ENCODE measurements around the gene CLSTN2.

CLSTN2 gene

DNA sequence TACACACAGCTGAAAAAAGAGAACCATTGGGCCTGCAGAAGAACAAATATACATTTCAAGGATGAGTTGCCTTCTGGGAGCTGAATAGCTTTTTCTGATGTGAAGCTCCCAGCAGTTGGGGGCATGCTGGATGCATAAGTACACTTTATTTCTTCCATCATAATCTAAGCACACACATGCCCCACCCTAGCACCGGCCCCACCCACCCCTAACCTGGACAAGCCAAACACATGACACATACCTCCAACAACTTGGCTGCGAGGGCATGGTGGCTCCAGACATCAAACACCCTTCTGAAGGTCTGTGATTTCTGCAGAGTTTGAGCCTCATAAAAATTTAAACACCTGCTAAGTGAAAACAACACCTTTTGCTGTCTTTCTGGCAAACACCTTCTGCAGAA is 435.7 kb downstream of the CLSTN2 start:
- DNase-seq (ENCODE audit: extremely low read depth, low read depth) = no peak
- TF ChIP-seq, protein P1, sequence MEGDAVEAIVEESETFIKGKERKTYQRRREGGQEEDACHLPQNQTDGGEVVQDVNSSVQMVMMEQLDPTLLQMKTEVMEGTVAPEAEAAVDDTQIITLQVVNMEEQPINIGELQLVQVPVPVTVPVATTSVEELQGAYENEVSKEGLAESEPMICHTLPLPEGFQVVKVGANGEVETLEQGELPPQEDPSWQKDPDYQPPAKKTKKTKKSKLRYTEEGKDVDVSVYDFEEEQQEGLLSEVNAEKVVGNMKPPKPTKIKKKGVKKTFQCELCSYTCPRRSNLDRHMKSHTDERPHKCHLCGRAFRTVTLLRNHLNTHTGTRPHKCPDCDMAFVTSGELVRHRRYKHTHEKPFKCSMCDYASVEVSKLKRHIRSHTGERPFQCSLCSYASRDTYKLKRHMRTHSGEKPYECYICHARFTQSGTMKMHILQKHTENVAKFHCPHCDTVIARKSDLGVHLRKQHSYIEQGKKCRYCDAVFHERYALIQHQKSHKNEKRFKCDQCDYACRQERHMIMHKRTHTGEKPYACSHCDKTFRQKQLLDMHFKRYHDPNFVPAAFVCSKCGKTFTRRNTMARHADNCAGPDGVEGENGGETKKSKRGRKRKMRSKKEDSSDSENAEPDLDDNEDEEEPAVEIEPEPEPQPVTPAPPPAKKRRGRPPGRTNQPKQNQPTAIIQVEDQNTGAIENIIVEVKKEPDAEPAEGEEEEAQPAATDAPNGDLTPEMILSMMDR (IDR thresholded peaks at IDR 0.05; ENCODE audit: low read depth, low read length) = no peak

DNA sequence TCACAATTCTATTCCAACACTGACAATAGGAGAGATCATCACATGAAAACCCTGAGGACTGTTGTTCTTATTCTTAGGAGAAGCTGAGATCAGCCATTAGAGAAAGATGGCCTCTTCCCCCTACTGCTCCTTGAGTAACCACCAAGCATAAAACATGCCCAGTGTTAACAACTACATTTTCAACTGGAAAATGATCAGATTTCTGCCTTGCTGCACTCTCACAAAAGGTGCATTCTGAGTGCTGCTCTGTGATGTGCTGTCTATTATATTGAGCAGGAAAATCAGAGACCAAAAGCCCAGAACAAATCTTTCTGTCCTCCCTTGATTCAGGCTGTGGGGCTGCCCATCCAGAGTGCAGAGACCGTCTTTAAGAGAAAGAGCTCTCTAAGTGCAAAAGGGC is 438.2 kb downstream of the CLSTN2 start:
- TF ChIP-seq, protein P1 (IDR thresholded peaks at IDR 0.05; ENCODE audit: low read depth, low read length) = no peak

DNA sequence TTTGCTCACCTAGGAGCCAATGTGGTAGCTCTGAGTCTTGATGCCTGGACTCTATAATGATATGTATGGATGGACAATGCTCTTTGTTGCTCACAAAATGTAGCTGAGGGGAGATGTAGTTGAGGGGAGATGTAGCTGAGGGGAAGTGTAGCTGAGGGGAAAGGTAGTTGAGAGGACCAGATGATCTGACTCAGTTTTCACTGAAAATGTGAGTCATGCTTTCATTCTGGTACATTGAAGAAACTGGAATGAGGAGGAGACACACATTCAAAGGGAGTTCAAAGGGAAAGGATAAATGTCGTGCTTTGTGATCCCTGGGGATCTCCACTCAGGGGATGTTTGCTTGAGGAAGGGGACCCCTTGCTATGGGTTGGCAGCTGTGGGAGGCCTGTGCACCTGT is 440.0 kb downstream of the CLSTN2 start:
- no peak for DNase-seq (ENCODE audit: extremely low read depth, low read depth)
- TF ChIP-seq, protein P1 (IDR thresholded peaks at IDR 0.05; ENCODE audit: low read depth, low read length) = no peak

More for the DNA sequence above, 438.2 kb downstream of the CLSTN2 start:
- DNase-seq (ENCODE audit: extremely low read depth, low read depth) = no peak

DNA sequence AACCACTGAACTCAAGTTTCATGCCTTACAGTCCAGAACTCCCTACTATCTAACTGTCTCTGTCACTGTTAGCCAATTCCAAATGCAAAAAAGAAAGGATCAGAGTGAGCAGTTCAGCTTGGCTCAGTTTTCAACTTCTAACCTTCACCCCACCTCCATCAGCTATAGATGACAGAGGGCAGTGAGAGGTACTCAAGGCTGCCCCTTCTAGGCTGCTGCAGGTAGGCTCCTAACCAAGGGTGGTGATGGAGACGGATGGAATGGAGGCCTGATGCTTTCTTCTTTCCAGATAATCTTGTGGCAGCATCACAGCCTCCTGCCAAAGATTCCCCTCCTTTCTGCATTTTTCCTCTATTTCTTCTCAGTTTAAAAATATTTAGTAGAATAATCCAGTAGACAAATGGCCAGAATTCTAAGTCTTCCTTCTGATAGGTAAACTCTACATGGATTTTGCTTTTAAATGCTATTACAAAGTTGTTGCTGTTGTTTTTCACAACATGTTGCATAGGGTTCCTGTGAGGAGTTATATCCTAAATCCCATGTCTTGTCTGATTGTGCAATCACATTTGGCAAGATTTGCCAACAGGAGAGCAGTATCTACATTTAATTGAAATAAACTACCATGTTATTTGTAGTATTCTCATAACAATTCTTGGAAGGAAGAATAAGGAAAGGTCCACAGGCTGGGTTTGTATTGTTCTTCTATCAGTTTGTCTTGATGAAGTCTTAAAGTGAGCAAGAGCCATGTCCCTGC is 441.3 kb downstream of the CLSTN2 start:
- no peak for DNase-seq (ENCODE audit: extremely low read depth, low read depth)

DNA sequence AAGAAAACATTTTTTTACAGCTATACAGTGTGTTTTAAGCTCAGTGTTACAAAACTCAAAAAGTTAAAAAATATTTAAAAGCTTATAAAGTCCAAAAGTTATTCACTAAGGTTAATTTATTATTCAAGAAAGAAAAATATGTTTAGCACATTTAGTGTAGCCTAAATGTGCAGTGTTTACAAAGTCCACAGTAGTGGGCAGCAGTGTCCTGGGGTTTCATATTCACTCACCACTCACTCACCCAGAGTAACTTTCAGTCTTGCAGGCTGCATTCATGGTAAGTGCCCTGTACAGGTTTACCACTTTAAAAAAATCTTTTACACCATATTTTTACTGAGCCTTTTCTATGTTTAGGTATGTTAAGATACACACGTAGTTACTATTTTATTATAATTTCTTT is 442.7 kb downstream of the CLSTN2 start:
- no peak for DNase-seq (ENCODE audit: extremely low read depth, low read depth)
- TF ChIP-seq, protein P1 (IDR thresholded peaks at IDR 0.05; ENCODE audit: low read depth, low read length) = no peak

More for the DNA sequence above, 441.3 kb downstream of the CLSTN2 start:
- TF ChIP-seq, protein P1 (IDR thresholded peaks at IDR 0.05; ENCODE audit: low read depth, low read length) = no peak

DNA sequence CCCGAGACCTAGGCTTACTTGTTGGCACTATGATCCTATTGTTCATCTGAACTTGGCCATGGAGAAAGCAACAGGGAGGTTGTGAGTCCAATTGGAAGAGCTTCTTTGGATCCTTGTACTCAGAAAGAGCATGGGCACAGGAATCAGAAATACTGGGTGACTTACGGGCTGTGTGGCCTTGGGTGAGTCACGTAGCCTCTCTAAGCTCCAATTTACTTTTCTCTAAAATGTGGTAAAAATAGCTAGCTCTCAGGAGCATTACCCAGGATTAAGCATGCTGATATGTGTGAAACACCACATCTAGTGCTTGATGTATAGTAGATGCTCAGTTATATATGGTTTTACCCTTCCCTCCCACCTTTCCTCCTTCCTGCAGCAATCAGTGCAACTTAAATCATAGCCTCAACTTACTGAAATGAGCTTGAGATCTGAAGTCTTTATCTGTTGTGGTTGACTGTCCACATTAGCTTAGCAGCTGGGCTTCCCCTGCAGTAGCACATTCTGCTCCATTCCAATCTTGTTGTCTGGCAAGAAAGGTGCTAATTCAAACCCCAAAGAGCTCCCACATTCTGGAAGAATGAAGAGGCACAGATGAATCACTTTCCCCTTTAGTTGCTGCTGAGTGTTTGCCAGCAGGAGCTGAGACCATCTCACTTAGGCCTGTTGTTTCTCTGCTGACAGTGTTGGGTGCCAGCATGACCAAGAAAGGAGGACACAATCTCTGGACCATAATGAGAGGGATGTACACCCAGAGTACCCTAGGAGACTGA is 443.8 kb downstream of the CLSTN2 start:
- DNase-seq (ENCODE audit: extremely low read depth, low read depth) = no peak
- TF ChIP-seq, protein P1 (IDR thresholded peaks at IDR 0.05; ENCODE audit: low read depth, low read length) = no peak
